WTC11 (cell line): Measurements from ENCODE around the gene RNASE11. TPM values are rescaled to one million over a fixed set of nuclear protein-coding genes. Genes with fewer than 3 reads are reported as not detected.

ENCODE experiments used
- ATAC-seq: fragments of 200-7000 bp; cut with Tn5 transposase; 2 replicates; pipeline ENCODE4 v1.10.0; 2021; ENCODE audit warnings: mild to moderate bottlenecking, moderate library complexity
- CTCF ChIA-PET: fragments of 300-600 bp; sonication (Branson Sonifier 250); formaldehyde crosslinking; loops from one replicate; lab custom pipeline; 2021; ENCODE audit warnings: antibody characterized with exemption; lab: Charles Lee
- POLR2A ChIA-PET: fragments of 350-600 bp; sonication (Branson Sonifier 250); formaldehyde crosslinking; loops from one replicate; lab custom pipeline; 2021; ENCODE audit warnings: antibody characterized with exemption; lab: Charles Lee
- DNase-seq: peaks from one replicate; pipeline ENCODE4 v3.0.0; 2021; ENCODE audit warnings: low spot score
- H3K27ac Mint-ChIP-seq: 2 replicates; pipeline ENCODE4 v1.8.0; 2021; ENCODE audit warnings: mixed read lengths
- H3K27me3 Mint-ChIP-seq: 2 replicates; pipeline ENCODE4 v1.8.0; 2021; ENCODE audit warnings: low read depth, mild to moderate bottlenecking, moderate library complexity, mixed read lengths
- H3K36me3 Mint-ChIP-seq: 2 replicates; pipeline ENCODE4 v1.8.0; 2021; ENCODE audit warnings: mixed read lengths
- H3K4me1 Mint-ChIP-seq: 2 replicates; pipeline ENCODE4 v1.8.0; 2022; ENCODE audit warnings: mixed read lengths
- H3K4me3 Mint-ChIP-seq: 2 replicates; pipeline ENCODE4 v1.8.0; 2021; ENCODE audit warnings: mild to moderate bottlenecking, moderate library complexity, mixed read lengths
- H3K9me3 Mint-ChIP-seq: 2 replicates; pipeline ENCODE4 v1.8.0; 2021; ENCODE audit warnings: mixed read lengths
- EMX1 ChIP-seq: fragments of 250-450 bp; sonication (Bioruptor Pico); IDR thresholded peaks from 2 replicates; pipeline ENCODE4 v1.8.0; 2021; ENCODE audit warnings: mild to moderate bottlenecking
- ETV6 ChIP-seq: sonication (generic); formaldehyde crosslinking; IDR thresholded peaks from 2 replicates; pipeline ENCODE4 v1.8.1; 2022; ENCODE audit warnings: mild to moderate bottlenecking, missing genetic modification reagents
- JAZF1 ChIP-seq: fragments of 250-450 bp; sonication (Bioruptor Pico); IDR thresholded peaks from 2 replicates; pipeline ENCODE4 v1.9.0; 2021; ENCODE audit warnings: moderate library complexity, mild to moderate bottlenecking, inconsistent platforms
- KAT7 ChIP-seq: sonication (generic); formaldehyde crosslinking; IDR thresholded peaks from 2 replicates; pipeline ENCODE4 v1.8.1; 2023; ENCODE audit warnings: missing genetic modification reagents, mild to moderate bottlenecking, borderline replicate concordance
- NR3C1 ChIP-seq: sonication (generic); formaldehyde crosslinking; conservative IDR thresholded peaks from 2 replicates; pipeline ENCODE4 v1.8.1; 2023; ENCODE audit warnings: low read depth, mild to moderate bottlenecking, missing genetic modification reagents
- PREB ChIP-seq: sonication (generic); formaldehyde crosslinking; IDR thresholded peaks from 2 replicates; pipeline ENCODE4 v1.8.1; 2022; ENCODE audit warnings: mild to moderate bottlenecking, missing genetic modification reagents, moderate library complexity, borderline replicate concordance
- RELA ChIP-seq: sonication (generic); formaldehyde crosslinking; IDR thresholded peaks from 2 replicates; pipeline ENCODE4 v1.8.1; 2022; ENCODE audit warnings: missing genetic modification reagents, mild to moderate bottlenecking, borderline replicate concordance
- SOX15 ChIP-seq: fragments of 250-450 bp; sonication (Bioruptor Pico); IDR thresholded peaks from 2 replicates; pipeline ENCODE4 v1.9.0; 2021; ENCODE audit warnings: mild to moderate bottlenecking
- USF1 ChIP-seq: sonication (generic); formaldehyde crosslinking; IDR thresholded peaks from 2 replicates; pipeline ENCODE4 v1.8.0; 2022; ENCODE audit warnings: mild to moderate bottlenecking, missing genetic modification reagents
- ZNF138 ChIP-seq: sonication (generic); formaldehyde crosslinking; conservative IDR thresholded peaks from 2 replicates; pipeline ENCODE4 v1.8.1; 2022; ENCODE audit warnings: mild to moderate bottlenecking, moderate library complexity, missing genetic modification reagents
- ZNF263 ChIP-seq: sonication (generic); formaldehyde crosslinking; IDR thresholded peaks from 2 replicates; pipeline ENCODE4 v1.8.1; 2022; ENCODE audit warnings: low read depth, mild to moderate bottlenecking, moderate library complexity, missing genetic modification reagents
- ZNF416 ChIP-seq: fragments of 250-450 bp; sonication (Bioruptor Pico); IDR thresholded peaks from 2 replicates; pipeline ENCODE4 v1.9.0; 2021; ENCODE audit warnings: mild to moderate bottlenecking, inconsistent platforms
- total RNA-seq: library from RNA; stranded (reverse); gene quantifications from 3 replicates; pipeline ENCODE4 v1.2.3, GENCODE V29; 2021
- TF ChIP-seq, protein P1 (sequence below): sonication (generic); formaldehyde crosslinking; IDR thresholded peaks from 2 replicates; pipeline ENCODE4 v1.8.0; 2022; ENCODE audit warnings: missing genetic modification reagents
- TF ChIP-seq, protein P2 (sequence below): fragments of 200-600 bp; IDR thresholded peaks from 2 replicates; pipeline ENCODE4 v1.8.0; 2022; ENCODE audit warnings: antibody characterized with exemption
- TF ChIP-seq, protein P3 (sequence below): fragments of 250-450 bp; sonication (Bioruptor Pico); IDR thresholded peaks from 2 replicates; pipeline ENCODE4 v1.9.0; 2021; ENCODE audit warnings: mild to moderate bottlenecking
- TF ChIP-seq, protein P4 (sequence below): sonication (generic); formaldehyde crosslinking; IDR thresholded peaks from 2 replicates; pipeline ENCODE4 v1.8.1; 2022; ENCODE audit warnings: missing genetic modification reagents, borderline replicate concordance

Gene RNASE11
- total RNA-seq, 1 experiment from 2014 or later = not detected

DNA sequence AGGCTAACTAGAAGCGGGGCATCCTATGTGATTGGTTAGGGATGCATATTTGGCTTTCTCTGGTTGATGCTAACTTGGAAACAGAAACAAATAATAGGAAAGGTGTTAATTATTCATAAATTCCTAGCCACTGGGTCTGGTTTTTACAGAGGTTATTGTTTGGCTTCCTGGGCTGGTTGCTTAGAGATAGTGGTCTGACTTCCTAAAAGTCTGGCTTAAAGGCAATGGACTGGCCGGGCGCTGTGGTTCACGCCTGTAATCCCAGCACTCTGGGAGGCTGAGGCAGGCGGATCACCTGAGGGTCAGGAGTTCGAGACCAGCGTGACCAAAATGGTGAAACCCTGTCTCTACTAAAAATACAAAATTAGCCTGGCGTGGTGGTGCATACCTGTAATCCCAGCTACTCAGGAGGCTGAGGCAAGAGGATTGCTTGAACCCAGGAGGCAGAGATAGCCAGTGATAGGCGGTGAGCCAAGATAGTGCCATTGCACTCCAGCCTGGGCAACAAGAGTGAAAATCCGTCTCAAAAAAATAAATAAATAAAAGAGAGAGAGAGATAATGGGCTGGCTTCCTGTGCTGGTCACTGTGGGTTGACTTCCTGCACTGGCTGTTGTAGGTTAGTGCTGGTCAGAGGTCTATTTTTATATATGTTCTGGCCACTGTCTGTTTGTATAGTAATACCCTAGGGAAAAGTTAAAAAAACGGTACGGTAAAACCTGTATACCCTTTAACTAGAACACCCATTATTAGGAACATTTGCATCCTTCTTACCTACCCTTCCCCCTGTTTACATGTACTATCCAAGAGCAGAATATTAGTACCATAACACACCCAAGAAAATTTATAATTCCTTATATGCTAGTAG is 29.6 kb upstream of the RNASE11 start:
- DNase-seq (no peak), ATAC-seq (no peak)
- ChIA-PET POLR2A (no interaction called here), CTCF (no interaction called here)
- Mint-ChIP-seq H3K36me3 (no peaks in the 10 kb centered on the region), H3K4me3 (no peak overlapping the region), H3K9me3 (no peaks in the 10 kb centered on the region), H3K27me3 (no peaks in the 10 kb centered on the region; the same call in 1 of the 2 replicates), H3K4me1 (peaks cover 11% of the 10 kb centered on the region), H3K27ac (no peak overlapping the region)
- TF ChIP-seq, protein P1, sequence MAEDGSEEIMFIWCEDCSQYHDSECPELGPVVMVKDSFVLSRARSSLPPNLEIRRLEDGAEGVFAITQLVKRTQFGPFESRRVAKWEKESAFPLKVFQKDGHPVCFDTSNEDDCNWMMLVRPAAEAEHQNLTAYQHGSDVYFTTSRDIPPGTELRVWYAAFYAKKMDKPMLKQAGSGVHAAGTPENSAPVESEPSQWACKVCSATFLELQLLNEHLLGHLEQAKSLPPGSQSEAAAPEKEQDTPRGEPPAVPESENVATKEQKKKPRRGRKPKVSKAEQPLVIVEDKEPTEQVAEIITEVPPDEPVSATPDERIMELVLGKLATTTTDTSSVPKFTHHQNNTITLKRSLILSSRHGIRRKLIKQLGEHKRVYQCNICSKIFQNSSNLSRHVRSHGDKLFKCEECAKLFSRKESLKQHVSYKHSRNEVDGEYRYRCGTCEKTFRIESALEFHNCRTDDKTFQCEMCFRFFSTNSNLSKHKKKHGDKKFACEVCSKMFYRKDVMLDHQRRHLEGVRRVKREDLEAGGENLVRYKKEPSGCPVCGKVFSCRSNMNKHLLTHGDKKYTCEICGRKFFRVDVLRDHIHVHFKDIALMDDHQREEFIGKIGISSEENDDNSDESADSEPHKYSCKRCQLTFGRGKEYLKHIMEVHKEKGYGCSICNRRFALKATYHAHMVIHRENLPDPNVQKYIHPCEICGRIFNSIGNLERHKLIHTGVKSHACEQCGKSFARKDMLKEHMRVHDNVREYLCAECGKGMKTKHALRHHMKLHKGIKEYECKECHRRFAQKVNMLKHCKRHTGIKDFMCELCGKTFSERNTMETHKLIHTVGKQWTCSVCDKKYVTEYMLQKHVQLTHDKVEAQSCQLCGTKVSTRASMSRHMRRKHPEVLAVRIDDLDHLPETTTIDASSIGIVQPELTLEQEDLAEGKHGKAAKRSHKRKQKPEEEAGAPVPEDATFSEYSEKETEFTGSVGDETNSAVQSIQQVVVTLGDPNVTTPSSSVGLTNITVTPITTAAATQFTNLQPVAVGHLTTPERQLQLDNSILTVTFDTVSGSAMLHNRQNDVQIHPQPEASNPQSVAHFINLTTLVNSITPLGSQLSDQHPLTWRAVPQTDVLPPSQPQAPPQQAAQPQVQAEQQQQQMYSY (CRISPR knock-in tag) = no peak
- TF ChIP-seq ZNF138 (no peak), JAZF1 (CRISPR knock-in tag) (no peak), ETV6 (CRISPR knock-in tag) (no peak), PREB (CRISPR knock-in tag) (no peak)
- TF ChIP-seq, protein P2, sequence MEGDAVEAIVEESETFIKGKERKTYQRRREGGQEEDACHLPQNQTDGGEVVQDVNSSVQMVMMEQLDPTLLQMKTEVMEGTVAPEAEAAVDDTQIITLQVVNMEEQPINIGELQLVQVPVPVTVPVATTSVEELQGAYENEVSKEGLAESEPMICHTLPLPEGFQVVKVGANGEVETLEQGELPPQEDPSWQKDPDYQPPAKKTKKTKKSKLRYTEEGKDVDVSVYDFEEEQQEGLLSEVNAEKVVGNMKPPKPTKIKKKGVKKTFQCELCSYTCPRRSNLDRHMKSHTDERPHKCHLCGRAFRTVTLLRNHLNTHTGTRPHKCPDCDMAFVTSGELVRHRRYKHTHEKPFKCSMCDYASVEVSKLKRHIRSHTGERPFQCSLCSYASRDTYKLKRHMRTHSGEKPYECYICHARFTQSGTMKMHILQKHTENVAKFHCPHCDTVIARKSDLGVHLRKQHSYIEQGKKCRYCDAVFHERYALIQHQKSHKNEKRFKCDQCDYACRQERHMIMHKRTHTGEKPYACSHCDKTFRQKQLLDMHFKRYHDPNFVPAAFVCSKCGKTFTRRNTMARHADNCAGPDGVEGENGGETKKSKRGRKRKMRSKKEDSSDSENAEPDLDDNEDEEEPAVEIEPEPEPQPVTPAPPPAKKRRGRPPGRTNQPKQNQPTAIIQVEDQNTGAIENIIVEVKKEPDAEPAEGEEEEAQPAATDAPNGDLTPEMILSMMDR = no peak
- TF ChIP-seq, protein P3, sequence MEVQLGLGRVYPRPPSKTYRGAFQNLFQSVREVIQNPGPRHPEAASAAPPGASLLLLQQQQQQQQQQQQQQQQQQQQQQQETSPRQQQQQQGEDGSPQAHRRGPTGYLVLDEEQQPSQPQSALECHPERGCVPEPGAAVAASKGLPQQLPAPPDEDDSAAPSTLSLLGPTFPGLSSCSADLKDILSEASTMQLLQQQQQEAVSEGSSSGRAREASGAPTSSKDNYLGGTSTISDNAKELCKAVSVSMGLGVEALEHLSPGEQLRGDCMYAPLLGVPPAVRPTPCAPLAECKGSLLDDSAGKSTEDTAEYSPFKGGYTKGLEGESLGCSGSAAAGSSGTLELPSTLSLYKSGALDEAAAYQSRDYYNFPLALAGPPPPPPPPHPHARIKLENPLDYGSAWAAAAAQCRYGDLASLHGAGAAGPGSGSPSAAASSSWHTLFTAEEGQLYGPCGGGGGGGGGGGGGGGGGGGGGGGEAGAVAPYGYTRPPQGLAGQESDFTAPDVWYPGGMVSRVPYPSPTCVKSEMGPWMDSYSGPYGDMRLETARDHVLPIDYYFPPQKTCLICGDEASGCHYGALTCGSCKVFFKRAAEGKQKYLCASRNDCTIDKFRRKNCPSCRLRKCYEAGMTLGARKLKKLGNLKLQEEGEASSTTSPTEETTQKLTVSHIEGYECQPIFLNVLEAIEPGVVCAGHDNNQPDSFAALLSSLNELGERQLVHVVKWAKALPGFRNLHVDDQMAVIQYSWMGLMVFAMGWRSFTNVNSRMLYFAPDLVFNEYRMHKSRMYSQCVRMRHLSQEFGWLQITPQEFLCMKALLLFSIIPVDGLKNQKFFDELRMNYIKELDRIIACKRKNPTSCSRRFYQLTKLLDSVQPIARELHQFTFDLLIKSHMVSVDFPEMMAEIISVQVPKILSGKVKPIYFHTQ = no peak
- TF ChIP-seq, protein P4, sequence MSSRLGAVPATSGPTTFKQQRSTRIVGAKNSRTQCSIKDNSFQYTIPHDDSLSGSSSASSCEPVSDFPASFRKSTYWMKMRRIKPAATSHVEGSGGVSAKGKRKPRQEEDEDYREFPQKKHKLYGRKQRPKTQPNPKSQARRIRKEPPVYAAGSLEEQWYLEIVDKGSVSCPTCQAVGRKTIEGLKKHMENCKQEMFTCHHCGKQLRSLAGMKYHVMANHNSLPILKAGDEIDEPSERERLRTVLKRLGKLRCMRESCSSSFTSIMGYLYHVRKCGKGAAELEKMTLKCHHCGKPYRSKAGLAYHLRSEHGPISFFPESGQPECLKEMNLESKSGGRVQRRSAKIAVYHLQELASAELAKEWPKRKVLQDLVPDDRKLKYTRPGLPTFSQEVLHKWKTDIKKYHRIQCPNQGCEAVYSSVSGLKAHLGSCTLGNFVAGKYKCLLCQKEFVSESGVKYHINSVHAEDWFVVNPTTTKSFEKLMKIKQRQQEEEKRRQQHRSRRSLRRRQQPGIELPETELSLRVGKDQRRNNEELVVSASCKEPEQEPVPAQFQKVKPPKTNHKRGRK (CRISPR knock-in tag) = no peak

DNA sequence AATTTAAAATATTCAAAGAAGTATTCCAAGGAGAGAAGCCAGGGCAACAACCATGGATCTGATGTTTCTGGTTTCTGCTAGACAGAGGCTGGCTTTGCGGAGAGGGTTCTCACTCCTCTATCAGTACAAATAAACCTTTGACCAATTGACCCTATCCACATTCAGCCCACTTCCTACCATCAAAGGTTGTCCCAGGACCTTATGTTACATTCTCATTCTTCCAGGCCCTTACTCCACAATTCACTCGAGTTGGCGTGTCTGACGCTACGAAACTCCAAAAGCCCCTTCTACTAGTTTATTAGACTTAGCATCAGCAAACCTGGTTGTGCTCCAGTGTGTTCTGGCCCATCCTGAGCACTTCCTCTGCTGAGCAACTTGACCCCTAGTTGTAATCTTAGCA is 28.2 kb upstream of the RNASE11 start:
- no peak overlapping the region for H3K4me3 Mint-ChIP-seq
- H3K4me1 Mint-ChIP-seq = peaks cover 11% of the 10 kb centered on the region
- no peaks in the 10 kb centered on the region for H3K9me3 Mint-ChIP-seq
- DNase-seq (no peak), ATAC-seq (no peak)
- H3K36me3 Mint-ChIP-seq = no peaks in the 10 kb centered on the region
- CTCF ChIA-PET = no interaction called here
- POLR2A ChIA-PET = no interaction called here
- H3K27me3 Mint-ChIP-seq = no peaks in the 10 kb centered on the region
- H3K27ac Mint-ChIP-seq = no peak overlapping the region
- TF ChIP-seq EMX1 = no peak
- TF ChIP-seq ZNF416 (CRISPR knock-in tag) = no peak
- no peak for TF ChIP-seq KAT7 (CRISPR knock-in tag)
- TF ChIP-seq USF1 (CRISPR knock-in tag) = no peak
- TF ChIP-seq, protein P1 (CRISPR knock-in tag) = no peak
- no peak for TF ChIP-seq SOX15
- TF ChIP-seq ZNF263 (CRISPR knock-in tag) = no peak
- TF ChIP-seq RELA (CRISPR knock-in tag) = no peak
- no peak for TF ChIP-seq NR3C1
